GM06990 (cell line): ENCODE data around the gene MTHFD2L.

Experiments
- DNase-seq: peaks from one replicate; pipeline ENCODE4 v3.0.0-alpha.2; 2011; ENCODE audit not compliant: insufficient read length; ENCODE audit errors: extremely low read depth
- H3K27me3 ChIP-seq: replicated peaks from 2 replicates; pipeline ENCODE4 v1.6.0; 2011; ENCODE audit warnings: low read length; ENCODE audit not compliant: control insufficient read depth, insufficient read depth
- H3K36me3 ChIP-seq: 2 replicates; pipeline ENCODE4 v1.5.1; 2011; ENCODE audit warnings: low read length; ENCODE audit not compliant: control insufficient read depth, insufficient read depth
- H3K4me3 ChIP-seq: replicated peaks from 2 replicates; pipeline ENCODE4 v1.5.1; 2011; ENCODE audit warnings: low read depth, mild to moderate bottlenecking, control low read depth, low read length
- TF ChIP-seq, protein P1 (sequence below): IDR thresholded peaks from 2 replicates; pipeline ENCODE4 v1.5.1; 2011; ENCODE audit warnings: low read length, control low read depth, mild to moderate bottlenecking, inconsistent platforms; ENCODE audit not compliant: insufficient read depth, poor library complexity, severe bottlenecking

MTHFD2L gene

DNA sequence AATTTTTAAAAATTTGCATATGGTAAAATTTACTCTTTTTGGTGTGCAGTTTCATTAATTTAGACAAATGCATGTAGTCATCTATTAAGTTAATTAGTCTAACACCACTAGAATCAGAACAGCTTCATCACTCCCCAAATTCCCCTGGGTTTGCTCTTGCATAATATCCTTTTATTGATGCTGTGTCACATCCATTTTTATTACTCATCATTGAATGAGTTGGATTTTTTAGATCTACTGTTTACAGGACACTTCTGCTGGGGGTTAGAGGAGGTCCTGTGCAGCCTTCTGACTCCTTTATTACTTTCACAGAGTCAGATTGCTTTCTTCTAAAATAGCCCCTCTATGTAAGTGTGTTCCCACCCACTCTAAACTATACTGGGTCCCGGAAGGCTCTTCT is 65.9 kb downstream of the MTHFD2L start:
- Histone ChIP-seq H3K27me3 (no peaks in the 10 kb centered on the region), H3K36me3 (no peaks in the 10 kb centered on the region), H3K4me3 (no peak overlapping the region)
- TF ChIP-seq, protein P1, sequence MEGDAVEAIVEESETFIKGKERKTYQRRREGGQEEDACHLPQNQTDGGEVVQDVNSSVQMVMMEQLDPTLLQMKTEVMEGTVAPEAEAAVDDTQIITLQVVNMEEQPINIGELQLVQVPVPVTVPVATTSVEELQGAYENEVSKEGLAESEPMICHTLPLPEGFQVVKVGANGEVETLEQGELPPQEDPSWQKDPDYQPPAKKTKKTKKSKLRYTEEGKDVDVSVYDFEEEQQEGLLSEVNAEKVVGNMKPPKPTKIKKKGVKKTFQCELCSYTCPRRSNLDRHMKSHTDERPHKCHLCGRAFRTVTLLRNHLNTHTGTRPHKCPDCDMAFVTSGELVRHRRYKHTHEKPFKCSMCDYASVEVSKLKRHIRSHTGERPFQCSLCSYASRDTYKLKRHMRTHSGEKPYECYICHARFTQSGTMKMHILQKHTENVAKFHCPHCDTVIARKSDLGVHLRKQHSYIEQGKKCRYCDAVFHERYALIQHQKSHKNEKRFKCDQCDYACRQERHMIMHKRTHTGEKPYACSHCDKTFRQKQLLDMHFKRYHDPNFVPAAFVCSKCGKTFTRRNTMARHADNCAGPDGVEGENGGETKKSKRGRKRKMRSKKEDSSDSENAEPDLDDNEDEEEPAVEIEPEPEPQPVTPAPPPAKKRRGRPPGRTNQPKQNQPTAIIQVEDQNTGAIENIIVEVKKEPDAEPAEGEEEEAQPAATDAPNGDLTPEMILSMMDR, result no peak
- no peak for DNase-seq

DNA sequence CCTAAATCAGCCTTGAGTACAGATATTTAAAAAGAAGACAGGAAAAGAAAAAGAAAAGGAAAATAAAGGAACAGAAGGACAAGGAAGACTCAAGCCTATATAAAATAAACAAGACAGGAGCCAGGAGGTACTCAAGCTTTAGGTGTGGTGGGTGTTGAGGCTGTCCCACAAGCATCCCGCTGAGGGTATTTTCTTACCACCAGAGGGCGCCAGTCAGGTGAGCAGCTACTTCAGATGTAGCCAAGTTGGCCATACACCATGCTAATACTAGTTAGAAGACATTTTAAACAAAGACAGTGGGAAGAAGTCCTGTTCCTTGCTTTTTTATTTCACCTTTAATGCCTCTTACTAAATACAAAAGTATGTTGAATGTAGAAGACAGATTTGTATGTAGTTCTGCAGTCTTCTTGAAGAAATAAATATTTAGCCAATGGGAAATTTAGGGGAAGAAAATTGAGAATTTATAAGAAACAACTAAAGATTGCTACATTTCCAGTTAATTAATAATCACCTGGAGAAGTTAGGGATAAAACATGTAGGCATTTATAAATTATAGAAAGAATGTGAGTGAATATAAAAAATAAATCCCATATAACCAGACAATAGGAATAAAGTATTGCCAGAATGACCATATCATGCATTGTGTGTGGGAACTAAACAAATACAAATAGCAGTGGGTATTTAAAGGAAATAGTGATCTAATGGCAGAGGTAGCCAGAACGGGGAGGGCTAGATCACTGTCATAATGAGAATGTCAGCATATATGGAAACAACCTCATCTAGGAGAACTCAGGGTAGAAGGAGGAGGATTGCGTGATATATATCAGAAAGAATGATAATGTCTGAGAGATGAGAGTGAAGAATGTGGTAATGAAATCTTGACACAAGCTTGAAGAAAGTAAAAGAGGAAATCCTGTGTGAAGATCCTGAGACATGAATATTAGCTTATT is 71.0 kb downstream of the MTHFD2L start:
- Histone ChIP-seq H3K27me3 (no peaks in the 10 kb centered on the region), H3K36me3 (no peaks in the 10 kb centered on the region), H3K4me3 (no peak overlapping the region)
- TF ChIP-seq, protein P1, result peak; percentile 84
- no peak for DNase-seq

DNA sequence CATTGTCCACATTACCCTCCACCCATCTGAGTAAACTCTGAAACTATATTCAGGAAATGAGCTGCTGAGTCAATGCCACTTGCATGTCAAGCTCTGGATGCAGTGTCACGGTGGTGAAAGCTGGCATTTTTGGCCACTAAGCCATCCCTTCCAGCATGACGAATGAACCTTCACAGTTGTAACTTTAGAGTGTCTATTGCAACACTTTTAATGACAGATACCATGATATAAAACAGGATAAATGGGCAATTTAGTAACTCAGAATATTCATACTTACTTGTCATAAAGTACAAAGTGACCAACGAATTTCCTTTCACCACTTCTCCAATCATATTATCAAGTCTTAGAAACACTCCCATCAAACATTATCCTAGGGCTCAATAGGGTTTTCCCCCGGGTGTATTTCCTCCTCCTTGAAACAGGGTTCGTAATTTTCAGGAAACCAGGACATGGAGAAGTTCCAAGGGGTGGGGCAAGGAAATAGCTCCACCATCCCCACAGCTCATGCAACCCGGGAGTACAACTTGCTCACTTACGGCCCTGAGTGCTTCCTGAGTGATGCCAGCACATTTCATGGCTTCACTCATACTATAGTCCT is 73.1 kb downstream of the MTHFD2L start:
- H3K4me3 ChIP-seq, result no peak overlapping the region
- TF ChIP-seq, protein P1, result no peak
- no peaks in the 10 kb centered on the region for H3K27me3 ChIP-seq
- no peak for DNase-seq
- no peaks in the 10 kb centered on the region for H3K36me3 ChIP-seq

DNA sequence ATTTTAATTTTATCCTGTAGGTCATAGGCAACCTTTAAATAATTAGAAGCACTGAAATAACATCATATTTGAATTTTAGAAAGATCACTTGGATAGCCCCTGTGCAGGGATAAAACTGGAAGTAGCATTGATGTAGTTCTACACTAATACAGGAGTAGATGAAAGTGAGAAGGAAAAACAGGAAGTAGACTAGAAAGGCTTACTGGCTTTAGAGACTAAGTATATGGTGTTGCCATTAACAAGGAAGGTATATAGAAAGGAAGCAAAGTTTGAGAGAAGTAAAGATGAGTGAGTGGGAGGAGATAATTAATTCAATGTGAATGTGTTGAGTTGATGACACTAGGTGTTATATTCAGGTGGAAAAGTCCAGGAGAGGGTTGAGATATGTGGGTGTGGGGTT is 77.2 kb downstream of the MTHFD2L start:
- Histone ChIP-seq H3K4me3 (no peak overlapping the region), H3K27me3 (no peaks in the 10 kb centered on the region), H3K36me3 (no peaks in the 10 kb centered on the region)
- TF ChIP-seq, protein P1, result no peak
- DNase-seq, result no peak

DNA sequence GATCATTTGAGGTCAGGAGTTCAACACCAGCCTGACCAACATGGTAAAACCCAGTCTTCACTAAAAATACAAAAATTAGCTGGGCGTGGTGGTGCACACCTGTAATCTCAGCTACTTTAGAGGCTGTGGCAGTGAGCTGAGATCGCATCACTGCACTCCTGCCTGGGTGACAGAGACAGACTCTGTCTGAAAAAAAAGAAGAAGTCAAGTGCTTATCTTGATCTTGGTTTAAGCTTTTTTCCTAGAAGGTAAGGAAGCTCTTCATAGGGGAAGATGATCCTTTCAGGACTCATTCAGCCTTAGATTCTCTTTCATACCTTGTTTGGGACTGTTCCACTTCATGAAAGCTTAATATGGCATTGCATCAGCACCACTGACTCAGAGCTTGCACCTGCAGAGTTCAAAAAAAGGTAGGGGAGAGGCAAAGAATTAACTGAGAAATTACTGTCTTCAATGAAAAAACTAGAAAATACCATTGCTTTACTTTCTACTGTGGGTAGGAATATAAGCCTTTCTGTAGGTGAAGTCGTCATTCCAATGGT is 79.6 kb downstream of the MTHFD2L start:
- no peak for DNase-seq
- H3K4me3 ChIP-seq, result no peak overlapping the region
- TF ChIP-seq, protein P1, result no peak
- no peaks in the 10 kb centered on the region for H3K36me3 ChIP-seq
- no peaks in the 10 kb centered on the region for H3K27me3 ChIP-seq
